ENCODE results near the gene PLK5. TPM values are rescaled to one million over a fixed set of nuclear protein-coding genes. Genes with fewer than 3 reads are reported as not detected.

The PLK5 gene
- 0.03 TPM in 1 of 2 replicates, not detected in the other for polyA plus RNA-seq (2012; rRNA removed)
- polyA plus RNA-seq (2012; cell fraction: cytosol; rRNA removed): not detected in 2 replicates
- 0.35 and 0.39 TPM in 2 replicates for polyA plus RNA-seq (2012; cell fraction: nucleus; rRNA removed)

GRCh38 chr19:1523412-1524286 is at the start of gene PLK5:
Gene PLK5, plus strand, starts transcription at chr19:1524077. Its CDS starts 2,920 bp downstream, at chr19:1526997.
- TF ChIP-seq SIN3A (IDR thresholded peaks at IDR 0.05; ENCODE audit: borderline replicate concordance, low read depth, low read length) (no peak), IRF3 (IDR thresholded peaks at IDR 0.05; ENCODE audit: low read depth, low read length) (no peak), FOXM1 (IDR thresholded peaks at IDR 0.05; ENCODE audit: low read depth) (no peak), CHD2 (IDR thresholded peaks at IDR 0.05; ENCODE audit: low read length, partially characterized antibody) (no peak), CTCF (IDR thresholded peaks at IDR 0.05) (no peak), TEAD4 (IDR thresholded peaks at IDR 0.05; ENCODE audit: borderline replicate concordance, insufficient read depth) (no peak), EZH2phosphoT487 (IDR thresholded peaks at IDR 0.05; ENCODE audit: borderline replicate concordance, low read depth) (no peak), EP300 (IDR thresholded peaks at IDR 0.05; ENCODE audit: borderline replicate concordance in 1 of 2, low read depth in 1 of 2, low read length in 1 of 2) (no peak), RFX5 (IDR thresholded peaks at IDR 0.05; ENCODE audit: low read length) (no peak), REST (IDR thresholded peaks at IDR 0.05; ENCODE audit: low read depth, low read length) (no peak), MEF2A (IDR thresholded peaks at IDR 0.05; ENCODE audit: borderline replicate concordance, low read depth) (no peak), NRF1 (IDR thresholded peaks at IDR 0.05; ENCODE audit: low read depth, low read length) (no peak), SMC3 (IDR thresholded peaks at IDR 0.05; ENCODE audit: low read depth, low read length) (no peak), GATA2 (CRISPR knock-in tag; IDR thresholded peaks at IDR 0.05) (no peak), USF2 (IDR thresholded peaks at IDR 0.05; ENCODE audit: borderline replicate concordance, low read depth, low read length) (no peak), MXI1 (IDR thresholded peaks at IDR 0.05; ENCODE audit: low read depth, low read length) (no peak), YY1 (IDR thresholded peaks at IDR 0.05; ENCODE audit: low read depth) (no peak)
- ChIA-PET CTCF (interaction anchor here (0.6 to 2.3 kb wide), 5 partner anchors 22 to 273 kb away, joined by 3 to 14 read pairs (median 3); partner anchors contain the start of gene REEP6), POLR2A (no interaction called here)
- H3K27me3 ChIP-seq (ENCODE audit: insufficient read depth): peaks cover 52% of the 10 kb centered on the region
- H3F3A ChIP-seq (replicated peaks; ENCODE audit: insufficient read depth): peaks cover 6% of the 10 kb centered on the region
- DNase-seq: peak; percentile 69
- H3K9me2 ChIP-seq: no peaks in the 10 kb centered on the region
- no peaks in the 10 kb centered on the region for H3K36me3 ChIP-seq (replicated peaks in 1 of 2; ENCODE audit: control insufficient read depth in 1 of 2, insufficient read depth in 2 of 2, low read length in 1 of 2)
- no peaks in the 10 kb centered on the region for H3K4me1 ChIP-seq (ENCODE audit: control insufficient read depth in 1 of 2, insufficient read depth in 2 of 2, low read depth in 1 of 2, low read length in 1 of 2)
- H2AFZ ChIP-seq (ENCODE audit: low read depth): no peak within 1 kb of the TSS
- H3K9me3 ChIP-seq: no peaks in the 10 kb centered on the region
- no peak within 1 kb of the TSS for H3K9ac ChIP-seq
- H3K27ac ChIP-seq (ENCODE audit: low read depth in 2 of 2, low read length in 1 of 2): no peak within 1 kb of the TSS
- WGBS (ENCODE audit: low lambda C conversion rate): 8% methylated on average over 9 of the region's 92 CpGs
- no peaks in the 10 kb centered on the region for H4K20me1 ChIP-seq (ENCODE audit: insufficient read depth)
- no peak within 1 kb of the TSS for H3K4me3 ChIP-seq (ENCODE audit: low read depth in 2 of 2, low read length in 1 of 2)
- no peak within 1 kb of the TSS for H3K4me2 ChIP-seq
- no peaks in the 10 kb centered on the region for H3K79me2 ChIP-seq (ENCODE audit: insufficient read depth)

Measured in SK-N-SH (cell line).